ENCODE results near the gene TRABD2A. TPM values are rescaled to one million over a fixed set of nuclear protein-coding genes. Genes with fewer than 3 reads are reported as not detected.

Gene TRABD2A
- total and polyA plus RNA-seq, 2 of the 13 experiments (the other 11 are each of a cell fraction or from before 2014, with no cell fraction given) = 0.15 TPM; not detected in 1

GRCh38 chr2:84881581-84882413 lies 913 bp upstream of the TRABD2A start (continued):
- TF ChIP-seq ZNF562 (CRISPR knock-in tag; IDR thresholded peaks at IDR 0.05; ENCODE audit: borderline replicate concordance) (no peak), GLI4 (CRISPR knock-in tag; IDR thresholded peaks at IDR 0.05; ENCODE audit: borderline replicate concordance) (0 out of 2 replicates have a peak, but pooled peaks have one; percentile 50), SRSF1 (optimal IDR thresholded peaks at IDR 0.05; ENCODE audit: low read depth, low read length) (peak; percentile 56), ZNF382 (CRISPR knock-in tag; IDR thresholded peaks at IDR 0.05; ENCODE audit: borderline replicate concordance) (no peak), ZNF263 (CRISPR knock-in tag; IDR thresholded peaks at IDR 0.05) (no peak), AKNA (CRISPR knock-in tag; IDR thresholded peaks at IDR 0.05; ENCODE audit: borderline replicate concordance) (no peak), MED13 (CRISPR knock-in tag; IDR thresholded peaks at IDR 0.05) (no peak), SNAPC2 (CRISPR knock-in tag; IDR thresholded peaks at IDR 0.05) (no peak), SP140L (CRISPR knock-in tag; IDR thresholded peaks at IDR 0.05; ENCODE audit: borderline replicate concordance) (no peak), ZNF672 (CRISPR knock-in tag; IDR thresholded peaks at IDR 0.05) (no peak), ZBTB39 (CRISPR knock-in tag; IDR thresholded peaks at IDR 0.05) (no peak), KMT2B (CRISPR knock-in tag; IDR thresholded peaks at IDR 0.05) (no peak), POLR2A (IDR thresholded peaks at IDR 0.05; ENCODE audit: insufficient read depth in 1 of 2, low read depth in 2 of 2, low read length in 2 of 2) (no peak), ERF (CRISPR knock-in tag; IDR thresholded peaks at IDR 0.05) (0 out of 2 replicates have a peak, but pooled peaks have one; percentile 20), DR1 (CRISPR knock-in tag; IDR thresholded peaks at IDR 0.05) (no peak), CBX2 (IDR thresholded peaks at IDR 0.05; ENCODE audit: low read depth, low read length) (peak; percentile 96), CBX2 (CRISPR knock-in tag; IDR thresholded peaks at IDR 0.05; ENCODE audit: low read depth) (no peak), HOXD1 (CRISPR knock-in tag; IDR thresholded peaks at IDR 0.05) (no peak), THYN1 (CRISPR knock-in tag; IDR thresholded peaks at IDR 0.05; ENCODE audit: borderline replicate concordance, low read depth) (no peak), GMEB2 (CRISPR knock-in tag; IDR thresholded peaks at IDR 0.05; ENCODE audit: low read depth) (no peak), TOE1 (CRISPR knock-in tag; IDR thresholded peaks at IDR 0.05) (no peak), CBX5 (CRISPR knock-in tag; IDR thresholded peaks at IDR 0.05; ENCODE audit: borderline replicate concordance) (peak; percentile 44; the same call in 1 of the 2 replicates)
